GM18499 (cell line): ENCODE results near the gene TAF4.
"Not testable (repeated sequence)": the region's sequence is repeated elsewhere in the genome, so short reads cannot be mapped to it uniquely, and the experiment has no call there.

ENCODE experiments used
- ATAC-seq: cut with Tn5 transposase; IDR thresholded peaks from one replicate; pipeline ENCODE4 v1.9.1; 2021; ENCODE audit warnings: moderate number of reproducible peaks; ENCODE audit not compliant: insufficient read depth, unreplicated experiment

The TAF4 gene

DNA sequence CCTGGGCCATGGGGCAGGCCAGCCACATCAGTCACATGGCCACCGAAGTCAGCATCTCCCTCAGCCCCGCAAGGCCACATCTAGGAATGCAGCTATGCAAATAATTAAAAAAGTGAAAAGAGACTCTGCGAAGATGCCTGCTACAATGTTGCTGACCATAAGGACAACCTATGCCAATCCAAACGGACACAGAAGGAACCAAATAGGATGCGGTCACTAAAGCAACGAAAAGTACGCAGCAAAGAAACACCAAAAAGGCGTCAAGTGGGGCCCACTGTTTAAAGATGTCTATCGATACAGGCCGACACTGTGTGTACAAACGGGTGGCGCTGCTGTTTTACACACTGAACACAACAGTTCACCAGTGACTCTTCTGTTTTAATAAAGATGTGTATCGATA, 56.4 kb downstream of the TAF4 start:
- no peak for ATAC-seq

DNA sequence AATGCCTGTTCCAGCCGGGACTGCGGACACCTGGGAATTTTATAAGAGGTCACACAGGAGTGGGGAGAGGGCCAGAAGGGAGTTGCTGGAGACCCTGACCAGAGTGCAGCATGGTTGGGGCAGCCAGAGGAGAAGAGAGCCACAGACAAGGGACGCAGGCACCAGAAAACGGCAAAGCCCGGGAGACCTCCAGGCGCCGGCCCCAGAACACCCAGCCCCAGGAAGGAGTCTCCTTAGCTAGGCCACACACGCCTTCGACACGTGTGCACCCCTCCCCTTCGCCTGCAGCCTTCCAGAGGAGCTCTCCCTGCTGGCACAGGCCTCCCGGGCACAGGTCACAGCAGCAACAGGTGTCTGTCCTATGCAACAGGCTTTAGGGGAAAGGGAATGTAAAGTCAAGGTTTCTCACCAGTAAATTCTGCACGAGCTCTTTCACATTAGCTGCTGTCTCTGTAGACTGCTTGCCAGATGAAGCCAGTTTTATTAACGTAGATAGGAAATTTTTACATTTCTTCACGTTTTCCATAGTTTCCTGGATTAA, 57.0 kb downstream of the TAF4 start:
- no peak for ATAC-seq

DNA sequence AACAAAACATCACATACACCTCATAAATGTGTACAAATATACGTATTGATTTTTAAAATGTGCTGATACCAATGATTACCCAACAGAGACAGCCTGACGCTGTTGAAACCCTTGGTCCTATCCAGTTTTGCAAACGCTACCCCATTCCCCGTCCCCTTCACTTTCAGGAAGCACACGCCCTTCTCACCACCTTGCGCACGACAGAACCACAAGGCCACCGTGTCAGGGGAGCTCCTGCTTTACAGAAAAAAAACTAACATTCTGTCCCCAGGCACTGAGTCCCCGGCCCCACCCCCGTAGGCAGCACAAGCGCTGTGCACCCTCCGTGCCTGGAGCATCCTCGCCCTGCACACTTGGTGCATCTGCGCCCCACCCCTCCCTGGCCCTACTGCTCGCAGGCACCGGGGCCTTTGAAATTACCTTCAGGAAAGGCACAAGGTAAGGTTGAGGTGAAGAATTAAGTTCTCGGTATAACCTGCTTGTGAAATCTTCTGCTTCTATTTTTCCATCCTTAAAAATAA, 58.5 kb downstream of the TAF4 start:
- ATAC-seq, result no peak

DNA sequence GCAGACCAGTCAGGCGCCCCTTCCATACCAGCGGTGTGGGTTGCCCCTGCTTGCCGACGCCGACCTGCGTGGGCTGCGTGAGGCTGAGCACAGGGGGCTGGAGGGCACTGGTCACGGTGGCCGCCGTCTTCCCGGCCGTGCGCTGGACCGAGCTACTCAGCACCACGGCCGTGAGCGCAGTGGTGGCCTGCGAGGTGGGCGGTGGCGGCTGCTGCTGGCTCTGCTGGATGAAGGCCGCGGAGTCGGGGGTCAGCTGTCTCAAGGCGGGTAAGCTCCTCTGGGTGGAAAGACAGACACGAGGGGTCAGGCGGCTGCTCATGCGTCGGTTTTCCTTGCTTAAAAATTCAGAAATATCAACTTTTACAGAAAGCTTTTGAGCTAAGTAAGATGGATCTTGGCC, 59.2 kb downstream of the TAF4 start:
- ATAC-seq, result no peak

DNA sequence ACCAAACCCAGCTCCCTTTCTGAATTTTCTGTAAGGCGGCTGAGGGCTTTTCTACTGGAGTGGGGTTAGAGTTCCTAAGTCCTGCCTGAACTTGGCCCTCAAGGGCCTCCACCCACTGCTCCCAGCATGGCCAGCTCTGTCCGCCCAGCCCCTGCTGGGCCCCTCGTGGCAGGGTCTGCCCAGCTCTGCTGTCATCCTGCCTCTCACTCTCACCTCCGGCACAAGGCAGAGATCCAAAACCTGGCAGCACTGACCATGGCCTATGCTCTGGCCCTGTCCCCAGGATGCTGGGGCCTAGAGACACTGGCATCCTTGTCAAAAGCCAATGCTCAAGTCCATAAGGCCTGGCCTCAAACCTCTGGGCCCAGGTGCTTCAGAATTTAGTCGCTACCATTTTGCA, 61.1 kb downstream of the TAF4 start:
- no peak for ATAC-seq

DNA sequence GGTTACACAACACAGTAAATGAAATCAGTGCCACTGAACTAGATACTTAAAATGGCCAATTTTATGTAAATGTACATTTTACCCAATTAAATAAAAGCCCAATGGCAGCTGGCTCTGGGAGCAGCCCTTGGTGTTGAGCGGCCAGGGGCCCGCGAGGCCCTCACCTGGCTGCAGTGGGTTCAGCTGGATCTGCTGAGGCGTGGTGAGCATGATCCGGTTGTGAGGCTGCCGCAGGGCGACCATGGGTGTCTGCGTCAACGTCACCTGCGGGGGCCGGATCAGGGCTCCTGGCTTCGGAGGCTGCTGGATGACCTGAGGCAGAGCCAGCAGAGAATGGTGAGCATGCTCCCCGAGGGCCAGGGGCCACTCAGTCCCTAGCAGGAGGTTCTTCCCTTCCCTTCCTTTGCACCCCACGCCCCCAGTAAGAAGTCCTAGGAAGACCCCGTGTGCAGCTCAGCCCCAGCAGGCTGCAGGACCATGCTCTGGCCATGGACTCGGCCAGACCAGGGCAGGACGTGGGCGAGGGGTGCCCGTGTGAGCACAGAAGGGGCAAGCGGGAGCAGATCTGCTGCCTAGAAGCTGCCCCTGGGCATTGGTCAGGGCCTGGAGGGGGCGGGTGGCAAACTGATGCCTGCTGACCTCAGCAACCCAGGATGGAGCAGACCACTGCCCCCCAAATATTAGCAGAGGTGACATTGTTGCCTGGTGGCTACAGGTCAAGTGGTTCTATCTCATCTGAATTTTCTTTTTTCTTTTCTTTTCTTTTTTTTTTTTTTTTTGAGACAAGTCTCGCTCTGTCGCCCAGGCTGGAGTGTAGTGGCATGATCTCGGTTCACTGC, 61.9 kb downstream of the TAF4 start:
- ATAC-seq, result no peak

DNA sequence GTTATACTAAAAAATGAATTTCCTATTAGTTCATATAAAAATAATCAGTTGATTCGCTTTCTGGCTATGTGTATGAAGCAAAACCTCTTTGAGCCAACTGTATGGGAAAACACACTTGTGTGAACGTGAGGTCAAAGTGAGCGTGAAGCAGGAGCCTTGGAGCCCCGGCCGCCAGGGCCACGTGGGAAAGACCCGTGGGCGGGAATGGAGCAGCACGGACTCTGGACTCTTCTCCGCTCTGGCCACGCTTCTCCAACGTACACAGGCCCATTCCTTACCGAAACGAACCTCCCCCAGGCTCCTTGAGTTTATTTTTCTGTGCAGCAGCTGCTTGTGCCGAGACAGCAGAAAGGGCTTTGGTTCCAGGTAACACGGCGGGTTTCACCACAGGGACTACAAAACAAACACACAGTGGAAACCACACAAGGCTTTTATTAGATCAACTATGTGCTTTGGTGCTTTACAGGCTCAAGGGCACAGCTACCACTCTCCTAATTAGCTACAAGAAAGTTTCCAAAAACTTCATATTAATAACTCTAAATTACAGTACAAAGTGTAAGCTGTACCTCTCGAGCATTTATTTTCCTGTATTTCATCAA, 62.7 kb downstream of the TAF4 start:
- no peak for ATAC-seq

DNA sequence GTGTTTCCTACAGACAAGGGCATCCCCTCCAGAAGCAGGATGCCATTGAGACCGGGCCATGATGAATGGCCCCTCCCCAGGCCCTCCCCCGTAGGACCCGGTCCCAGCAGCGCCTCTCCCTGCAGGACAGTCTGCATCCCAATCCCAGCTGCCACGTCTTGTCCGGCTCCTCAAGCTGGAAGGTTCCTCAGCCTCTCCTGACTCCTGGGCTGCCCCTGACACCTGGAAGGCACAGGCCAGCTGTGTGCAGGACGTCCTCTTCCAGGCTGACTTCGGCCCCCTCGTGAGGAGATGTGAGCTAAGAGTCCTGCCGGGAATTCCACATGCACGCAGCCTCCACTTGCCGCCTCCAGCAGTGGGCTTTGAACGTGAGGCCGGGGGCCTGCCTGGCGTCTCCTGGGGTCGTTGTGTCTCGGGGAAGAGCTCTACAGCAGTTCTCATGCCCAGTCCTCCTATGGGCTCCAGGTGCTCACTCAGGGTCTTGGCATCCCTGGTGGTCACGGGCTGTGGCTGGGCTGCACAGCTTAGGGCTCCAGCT, 64.4 kb downstream of the TAF4 start:
- ATAC-seq, result no peak

DNA sequence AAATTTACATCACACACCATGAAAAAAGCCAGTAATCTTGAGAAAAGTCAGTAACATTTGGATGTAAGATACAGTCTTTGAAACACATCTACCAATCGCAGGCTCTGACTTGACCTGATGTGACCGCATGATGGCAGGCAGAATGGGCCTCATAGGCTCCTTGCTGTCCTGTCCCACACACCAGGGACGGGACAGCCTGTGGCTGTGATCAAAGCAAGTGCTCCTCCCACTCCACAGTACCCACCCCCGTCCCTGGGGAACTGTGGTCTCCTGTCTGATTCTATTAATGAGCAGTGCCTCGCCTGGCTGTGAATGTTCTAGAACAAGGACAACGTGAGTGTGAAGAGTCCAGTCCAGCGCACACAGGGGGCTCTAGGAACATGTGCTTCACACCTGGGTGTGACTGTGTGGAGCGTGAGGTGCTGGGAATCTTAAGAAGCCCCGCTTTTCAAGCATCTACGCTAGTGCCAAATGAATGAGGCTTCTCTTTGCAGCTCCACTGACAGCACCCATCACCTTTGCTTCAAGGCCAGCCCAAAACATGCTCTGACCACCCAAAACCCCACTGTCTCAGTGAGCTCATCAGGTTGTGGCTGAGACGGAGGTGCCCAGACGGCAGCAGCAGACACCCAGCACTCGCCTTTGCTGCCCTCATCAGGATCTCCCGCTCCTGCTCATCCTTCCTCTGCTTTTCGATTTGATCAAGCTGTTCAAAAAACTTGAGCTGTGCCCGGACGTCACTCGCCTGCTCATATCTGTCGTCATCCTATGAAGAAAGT, 67.1 kb downstream of the TAF4 start:
- ATAC-seq, result no peak

DNA sequence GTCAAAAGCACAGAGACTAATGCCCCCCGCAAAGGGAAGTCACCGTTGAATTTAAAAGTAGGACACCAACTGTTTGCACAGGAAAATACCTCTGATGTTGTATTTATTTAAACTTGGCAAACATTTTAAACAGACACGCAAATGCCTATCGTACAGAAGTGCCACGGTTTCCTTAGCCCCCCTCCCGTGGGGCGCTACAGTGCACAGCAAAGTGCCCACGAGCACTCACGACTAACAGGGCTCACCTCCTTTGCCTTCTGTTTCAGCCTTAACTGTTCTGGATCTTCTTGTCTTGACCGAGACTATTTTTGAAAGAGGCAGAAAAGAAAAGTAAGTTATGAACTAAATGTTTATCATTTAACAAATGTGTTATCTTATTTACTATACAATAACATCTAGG, 67.8 kb downstream of the TAF4 start:
- ATAC-seq, result no peak

DNA sequence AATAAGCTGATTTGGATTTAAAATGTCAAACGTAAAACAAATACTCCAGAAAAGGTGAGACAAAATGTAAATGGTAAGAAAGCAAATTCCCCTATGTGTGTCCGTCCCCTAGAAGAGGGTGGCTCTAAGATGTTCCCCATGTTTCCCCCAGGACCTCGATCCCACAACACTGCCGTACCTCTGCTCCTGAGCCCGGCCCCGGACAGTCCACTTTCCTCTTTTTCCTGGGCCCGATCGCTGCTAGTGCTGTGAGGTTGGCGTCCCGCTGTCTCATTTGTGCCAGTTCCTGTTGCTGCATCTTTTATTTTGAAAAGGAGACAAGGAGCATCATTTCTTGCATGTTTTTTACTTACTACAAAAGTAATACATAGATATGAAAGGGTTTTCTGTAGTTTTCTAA, 68.3 kb downstream of the TAF4 start:
- no peak for ATAC-seq

DNA sequence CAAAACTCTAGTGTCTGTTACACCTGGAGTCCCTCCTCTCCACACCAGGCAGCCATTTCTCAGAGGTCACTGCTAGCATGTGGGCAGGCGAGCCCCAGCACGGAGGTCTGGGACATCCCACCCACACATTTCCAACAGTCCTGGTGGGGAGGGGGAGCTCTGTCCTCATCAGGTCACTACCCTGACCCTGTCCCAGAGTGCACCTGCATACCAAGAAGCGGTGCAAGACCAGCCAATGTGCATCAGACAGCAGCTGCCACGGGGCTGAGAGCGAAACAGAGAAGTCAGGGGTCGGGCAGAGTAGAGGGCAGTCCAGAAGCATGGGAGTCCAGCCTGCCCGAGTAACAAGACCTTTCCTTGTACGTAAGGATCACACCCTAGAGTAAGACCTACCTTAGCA, 71.1 kb downstream of the TAF4 start:
- ATAC-seq, result no peak

DNA sequence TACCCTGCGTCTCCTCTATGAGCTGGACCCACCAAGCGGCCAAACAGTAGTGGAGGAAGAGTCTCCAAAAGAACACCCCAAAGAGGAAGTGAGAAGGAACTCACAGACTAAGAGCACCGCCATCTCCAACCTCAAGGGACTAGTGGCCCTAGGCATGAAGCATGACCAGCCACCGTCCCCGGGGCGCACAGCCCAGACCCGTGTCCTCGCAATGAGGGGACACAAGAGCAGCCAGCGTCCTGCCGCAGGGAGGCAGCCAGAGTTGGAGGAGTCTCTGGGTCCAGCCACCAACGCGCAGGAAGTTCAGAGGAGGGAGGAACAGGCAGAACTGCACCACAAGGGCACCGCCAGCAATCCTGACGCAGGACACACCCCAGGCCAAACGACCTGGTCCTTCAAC, 72.6 kb downstream of the TAF4 start:
- no peak for ATAC-seq

DNA sequence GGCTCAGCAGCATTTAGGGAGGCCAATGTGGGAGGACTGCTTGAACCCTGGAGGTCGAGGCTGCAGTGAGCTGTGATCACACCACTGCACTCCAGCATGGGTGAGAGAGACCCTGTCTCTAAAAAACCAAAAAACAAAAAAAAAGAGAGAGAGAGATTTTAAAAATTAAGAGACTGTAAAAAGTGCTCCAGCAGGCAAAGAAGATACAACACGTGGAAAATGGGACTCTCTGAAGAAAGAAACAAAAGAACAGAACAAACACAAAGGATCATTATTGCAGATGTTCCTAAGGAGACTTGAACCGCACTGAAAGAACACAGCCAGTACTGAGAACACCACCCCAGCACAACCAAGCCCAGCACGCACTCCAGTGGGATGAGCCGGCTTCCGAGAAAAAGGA, 74.2 kb downstream of the TAF4 start:
- ATAC-seq, result no peak

DNA sequence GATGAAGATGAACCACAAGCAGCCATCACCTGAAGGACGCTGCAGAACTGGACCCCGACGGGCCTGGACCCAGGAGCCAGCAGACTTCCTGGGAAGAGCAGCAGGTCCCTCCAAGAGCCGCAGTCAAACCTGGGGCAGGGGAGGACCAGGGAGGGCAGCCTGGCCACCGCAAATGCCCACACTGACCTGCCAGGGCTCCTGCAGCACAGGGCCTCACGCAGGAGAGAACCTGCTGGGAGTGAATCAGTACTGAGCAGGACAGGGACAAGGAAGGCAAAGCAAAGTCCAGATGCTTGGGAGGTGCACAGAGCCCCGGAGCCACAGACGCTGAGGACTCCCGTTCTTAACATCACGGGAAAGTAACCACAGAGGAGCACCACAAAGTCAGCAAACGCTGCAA, 75.2 kb downstream of the TAF4 start:
- ATAC-seq, result no peak

DNA sequence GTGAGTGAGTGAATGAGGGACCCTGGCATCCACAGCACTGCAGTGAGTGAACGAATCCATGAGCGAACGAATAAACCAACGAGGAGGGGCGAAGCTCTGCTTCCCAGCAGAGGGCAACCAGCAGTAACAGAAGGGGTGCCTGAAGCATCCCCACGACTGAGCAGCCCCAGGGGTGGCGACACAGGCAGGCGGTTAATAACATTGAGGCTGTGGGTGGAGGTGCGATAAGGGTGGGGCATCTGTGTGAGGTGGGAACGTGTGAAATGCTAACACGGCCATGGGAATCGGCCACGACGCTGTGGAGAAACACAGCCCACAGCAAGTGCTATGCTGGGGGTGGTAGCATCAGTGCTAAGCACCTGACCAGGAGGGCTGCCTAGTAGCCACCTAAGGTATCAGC, 75.9 kb downstream of the TAF4 start:
- no peak for ATAC-seq

DNA sequence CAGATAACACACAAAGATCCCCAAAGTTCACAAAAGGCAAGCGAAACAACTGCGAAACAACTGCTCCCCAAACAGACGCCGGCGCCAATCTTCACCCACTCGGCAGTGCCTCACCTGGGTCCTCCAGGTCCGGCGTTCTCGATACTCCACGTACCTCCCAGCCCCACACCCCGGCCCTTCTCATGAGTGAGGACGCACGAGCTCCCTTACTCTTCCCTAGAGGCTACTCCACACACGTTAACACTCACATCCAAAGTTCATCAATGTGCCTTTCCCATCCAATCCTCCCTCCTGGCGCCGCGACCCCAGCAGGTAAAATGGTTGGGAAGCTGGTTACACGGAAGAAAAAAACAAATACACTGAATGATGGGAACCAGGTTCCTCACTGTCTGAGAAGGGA, 77.0 kb downstream of the TAF4 start:
- ATAC-seq, result no peak

DNA sequence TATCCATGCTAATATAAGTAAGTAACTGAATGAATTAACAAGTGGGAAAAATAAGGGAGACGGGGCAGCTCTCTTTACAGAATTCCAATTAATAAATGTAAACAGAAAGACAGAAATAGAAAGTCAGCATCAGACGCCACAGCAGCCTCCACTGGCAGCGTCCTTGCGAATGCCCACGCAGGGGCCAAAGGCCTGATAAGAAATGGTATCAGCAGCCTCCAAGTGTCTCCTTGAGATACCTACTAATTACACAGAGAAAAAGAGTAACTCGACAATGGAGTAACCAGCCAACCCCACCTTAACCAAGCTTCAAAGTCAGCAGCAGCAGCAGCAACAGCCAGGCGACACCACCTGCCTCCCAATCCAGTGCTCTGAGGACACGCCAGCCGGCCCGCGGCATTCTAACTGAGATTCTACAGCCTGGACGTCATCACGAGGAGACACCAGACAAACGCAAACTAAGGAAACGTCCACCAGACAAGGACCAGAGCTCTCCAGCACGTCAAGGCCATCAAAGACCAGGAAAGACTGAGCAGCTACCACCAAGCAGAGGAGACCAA, 78.8 kb downstream of the TAF4 start:
- no peak for ATAC-seq

DNA sequence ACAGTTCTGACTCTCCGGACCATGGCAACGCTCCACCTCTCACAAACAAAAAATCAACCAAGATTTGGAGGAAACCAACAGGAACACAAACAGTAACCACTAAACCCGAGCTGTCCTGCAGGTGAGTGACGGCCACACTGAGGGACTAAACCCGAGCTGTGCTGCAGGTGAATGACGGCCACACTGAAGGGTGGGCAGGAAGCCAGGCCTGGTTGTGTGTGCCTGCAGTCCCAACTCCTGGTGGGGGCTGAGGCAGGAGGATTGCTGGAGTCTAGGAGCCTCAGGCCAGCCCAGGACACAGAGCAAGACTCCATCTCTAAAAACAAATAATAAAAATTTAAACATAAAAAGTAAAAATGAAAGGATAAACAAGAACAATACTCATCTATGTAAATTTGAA, 80.6 kb downstream of the TAF4 start:
- ATAC-seq, result no peak

DNA sequence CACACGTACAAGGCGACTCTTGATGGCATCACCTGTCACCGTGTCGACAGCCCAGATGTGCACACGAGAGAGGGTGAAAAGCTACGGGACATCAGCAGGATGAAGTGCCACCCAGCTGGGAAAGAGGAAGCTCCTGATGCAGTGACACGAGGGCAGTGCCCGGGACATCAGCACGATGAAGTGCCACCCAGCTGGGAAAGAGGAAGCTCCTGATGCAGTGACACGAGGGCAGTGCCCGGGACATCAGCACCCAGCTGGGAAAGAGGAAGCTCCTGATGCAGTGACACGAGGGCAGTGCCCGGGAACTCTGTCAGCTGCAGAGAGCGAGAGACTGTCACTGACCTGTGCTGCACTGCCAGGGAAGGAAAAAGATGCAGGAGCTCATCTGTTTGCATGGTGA, 81.2 kb downstream of the TAF4 start:
- ATAC-seq, result not testable (repeated sequence)
